ENCODE measurements around the gene FAM200A.

The FAM200A gene

DNA sequence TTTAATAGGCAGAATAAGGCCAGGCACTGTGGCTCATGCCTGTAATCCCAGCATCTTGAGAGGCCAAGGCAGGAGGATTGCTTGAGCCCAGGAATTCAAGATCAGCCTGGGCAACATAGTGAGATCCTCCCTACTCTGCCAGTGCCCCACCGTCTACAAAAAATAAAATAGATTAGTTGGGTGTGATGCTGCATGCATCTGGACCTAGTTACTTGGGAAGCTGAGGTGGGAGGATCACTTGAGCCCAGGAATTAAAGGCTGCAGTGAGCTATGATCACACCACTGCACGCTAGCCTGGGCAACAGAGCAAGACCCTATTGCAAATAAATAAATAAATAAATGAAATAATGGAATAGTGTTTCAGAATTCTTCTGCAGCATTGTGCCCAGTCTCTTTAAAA lies 16.2 kb downstream of the FAM200A start:
- ATAC-seq (ENCODE audit: low read depth), result no peak
- Histone ChIP-seq H3K4me1 (ENCODE audit: insufficient read depth, poor library complexity, severe bottlenecking) (no peaks in the 10 kb centered on the region), H3K4me3 (ENCODE audit: severe bottlenecking) (no peak overlapping the region), H3K27me3 (ENCODE audit: insufficient read depth, poor library complexity, severe bottlenecking) (no peaks in the 10 kb centered on the region), H3K36me3 (ENCODE audit: low read depth) (peaks cover 21% of the 10 kb centered on the region), H3K27ac (ENCODE audit: poor library complexity, severe bottlenecking) (no peak overlapping the region), H3K9me3 (ENCODE audit: severe bottlenecking) (peaks cover 27% of the 10 kb centered on the region)
- TF ChIP-seq, protein P1, sequence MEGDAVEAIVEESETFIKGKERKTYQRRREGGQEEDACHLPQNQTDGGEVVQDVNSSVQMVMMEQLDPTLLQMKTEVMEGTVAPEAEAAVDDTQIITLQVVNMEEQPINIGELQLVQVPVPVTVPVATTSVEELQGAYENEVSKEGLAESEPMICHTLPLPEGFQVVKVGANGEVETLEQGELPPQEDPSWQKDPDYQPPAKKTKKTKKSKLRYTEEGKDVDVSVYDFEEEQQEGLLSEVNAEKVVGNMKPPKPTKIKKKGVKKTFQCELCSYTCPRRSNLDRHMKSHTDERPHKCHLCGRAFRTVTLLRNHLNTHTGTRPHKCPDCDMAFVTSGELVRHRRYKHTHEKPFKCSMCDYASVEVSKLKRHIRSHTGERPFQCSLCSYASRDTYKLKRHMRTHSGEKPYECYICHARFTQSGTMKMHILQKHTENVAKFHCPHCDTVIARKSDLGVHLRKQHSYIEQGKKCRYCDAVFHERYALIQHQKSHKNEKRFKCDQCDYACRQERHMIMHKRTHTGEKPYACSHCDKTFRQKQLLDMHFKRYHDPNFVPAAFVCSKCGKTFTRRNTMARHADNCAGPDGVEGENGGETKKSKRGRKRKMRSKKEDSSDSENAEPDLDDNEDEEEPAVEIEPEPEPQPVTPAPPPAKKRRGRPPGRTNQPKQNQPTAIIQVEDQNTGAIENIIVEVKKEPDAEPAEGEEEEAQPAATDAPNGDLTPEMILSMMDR (IDR thresholded peaks at IDR 0.05; ENCODE audit: poor library complexity, severe bottlenecking), result no peak
- DNase-seq (ENCODE audit: low spot score), result no peak

DNA sequence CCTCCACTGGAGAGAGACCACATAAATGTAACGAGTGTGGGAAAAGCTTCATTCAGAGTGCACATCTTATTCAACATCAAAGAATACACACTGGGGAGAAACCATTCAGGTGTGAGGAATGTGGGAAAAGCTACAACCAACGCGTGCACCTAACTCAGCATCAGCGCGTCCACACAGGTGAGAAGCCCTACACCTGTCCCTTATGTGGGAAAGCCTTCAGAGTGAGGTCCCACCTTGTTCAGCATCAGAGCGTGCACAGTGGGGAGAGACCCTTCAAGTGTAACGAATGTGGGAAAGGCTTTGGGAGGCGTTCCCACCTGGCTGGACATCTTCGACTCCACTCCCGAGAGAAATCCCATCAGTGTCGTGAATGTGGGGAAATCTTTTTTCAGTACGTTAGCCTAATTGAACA lies 20.6 kb downstream of the FAM200A start:
- H3K27me3 ChIP-seq (ENCODE audit: insufficient read depth, poor library complexity, severe bottlenecking), result no peaks in the 10 kb centered on the region
- DNase-seq (ENCODE audit: low spot score) (no peak), ATAC-seq (ENCODE audit: low read depth) (no peak)
- no peaks in the 10 kb centered on the region for H3K4me1 ChIP-seq (ENCODE audit: insufficient read depth, poor library complexity, severe bottlenecking)
- H3K27ac ChIP-seq (ENCODE audit: poor library complexity, severe bottlenecking), result no peak overlapping the region
- TF ChIP-seq, protein P1 (IDR thresholded peaks at IDR 0.05; ENCODE audit: poor library complexity, severe bottlenecking), result no peak
- H3K4me3 ChIP-seq (ENCODE audit: severe bottlenecking), result no peak overlapping the region
- H3K36me3 ChIP-seq (ENCODE audit: low read depth), result peaks cover 59% of the 10 kb centered on the region
- peaks cover 25% of the 10 kb centered on the region for H3K9me3 ChIP-seq (ENCODE audit: severe bottlenecking)

DNA sequence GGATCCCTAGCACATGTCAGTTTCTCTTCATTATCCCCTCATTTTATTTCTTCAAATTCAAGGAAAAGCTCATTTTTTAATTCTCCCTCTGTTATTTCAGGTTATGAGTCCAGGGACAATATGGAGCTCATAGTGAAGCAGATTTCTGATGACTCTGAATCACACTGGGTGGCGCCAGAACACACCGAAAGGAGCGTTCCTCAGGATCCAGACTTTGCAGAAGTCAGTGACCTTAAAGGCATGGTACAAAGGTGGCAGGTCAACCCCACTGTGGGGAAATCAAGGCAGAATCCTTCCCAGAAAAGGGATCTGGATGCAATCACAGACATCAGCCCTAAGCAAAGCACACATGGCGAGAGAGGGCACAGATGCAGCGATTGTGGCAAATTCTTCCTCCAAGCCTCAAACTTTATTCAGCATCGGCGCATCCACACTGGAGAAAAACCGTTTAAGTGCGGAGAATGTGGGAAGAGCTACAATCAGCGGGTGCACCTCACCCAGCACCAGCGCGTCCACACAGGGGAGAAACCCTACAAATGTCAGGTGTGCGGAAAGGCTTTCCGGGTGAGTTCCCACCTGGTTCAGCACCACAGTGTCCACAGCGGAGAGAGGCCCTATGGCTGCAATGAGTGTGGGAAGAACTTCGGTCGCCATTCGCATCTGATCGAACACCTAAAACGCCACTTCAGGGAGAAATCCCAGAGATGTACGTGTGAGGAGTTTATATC lies 26.0 kb downstream of the FAM200A start:
- no peak for DNase-seq (ENCODE audit: low spot score)
- Histone ChIP-seq H3K4me1 (ENCODE audit: insufficient read depth, poor library complexity, severe bottlenecking) (no peaks in the 10 kb centered on the region), H3K9me3 (ENCODE audit: severe bottlenecking) (peaks cover 8% of the 10 kb centered on the region), H3K4me3 (ENCODE audit: severe bottlenecking) (no peak overlapping the region), H3K27ac (ENCODE audit: poor library complexity, severe bottlenecking) (no peak overlapping the region), H3K36me3 (ENCODE audit: low read depth) (peaks cover 72% of the 10 kb centered on the region), H3K27me3 (ENCODE audit: insufficient read depth, poor library complexity, severe bottlenecking) (no peaks in the 10 kb centered on the region)
- ATAC-seq (ENCODE audit: low read depth), result no peak
- TF ChIP-seq, protein P1 (IDR thresholded peaks at IDR 0.05; ENCODE audit: poor library complexity, severe bottlenecking), result peak; percentile 25

DNA sequence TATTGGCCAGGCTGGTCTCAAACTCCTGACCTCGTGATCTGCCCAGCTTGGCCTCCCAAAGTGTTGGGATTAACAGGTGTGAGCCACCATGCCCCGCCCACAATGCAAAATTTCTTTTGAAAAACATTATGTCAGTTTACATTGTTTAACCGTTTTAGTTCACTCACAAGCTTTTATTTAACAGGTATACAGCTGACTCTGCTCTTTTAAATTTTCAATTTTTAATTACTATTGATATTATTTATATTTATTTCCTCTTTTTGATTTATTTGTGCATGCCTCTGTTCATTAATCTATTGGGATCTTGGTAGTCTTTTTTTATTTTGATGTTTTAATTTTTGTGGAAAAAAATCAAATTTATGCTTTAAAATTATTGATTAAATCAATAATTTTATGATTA lies 30.5 kb downstream of the FAM200A start:
- H3K27me3 ChIP-seq (ENCODE audit: insufficient read depth, poor library complexity, severe bottlenecking), result no peaks in the 10 kb centered on the region
- H3K36me3 ChIP-seq (ENCODE audit: low read depth), result peaks cover 55% of the 10 kb centered on the region
- no peaks in the 10 kb centered on the region for H3K9me3 ChIP-seq (ENCODE audit: severe bottlenecking)
- ATAC-seq (ENCODE audit: low read depth), result no peak
- H3K27ac ChIP-seq (ENCODE audit: poor library complexity, severe bottlenecking), result no peak overlapping the region
- TF ChIP-seq, protein P1 (IDR thresholded peaks at IDR 0.05; ENCODE audit: poor library complexity, severe bottlenecking), result no peak
- no peak overlapping the region for H3K4me3 ChIP-seq (ENCODE audit: severe bottlenecking)
- no peak for DNase-seq (ENCODE audit: low spot score)
- no peaks in the 10 kb centered on the region for H3K4me1 ChIP-seq (ENCODE audit: insufficient read depth, poor library complexity, severe bottlenecking)

DNA sequence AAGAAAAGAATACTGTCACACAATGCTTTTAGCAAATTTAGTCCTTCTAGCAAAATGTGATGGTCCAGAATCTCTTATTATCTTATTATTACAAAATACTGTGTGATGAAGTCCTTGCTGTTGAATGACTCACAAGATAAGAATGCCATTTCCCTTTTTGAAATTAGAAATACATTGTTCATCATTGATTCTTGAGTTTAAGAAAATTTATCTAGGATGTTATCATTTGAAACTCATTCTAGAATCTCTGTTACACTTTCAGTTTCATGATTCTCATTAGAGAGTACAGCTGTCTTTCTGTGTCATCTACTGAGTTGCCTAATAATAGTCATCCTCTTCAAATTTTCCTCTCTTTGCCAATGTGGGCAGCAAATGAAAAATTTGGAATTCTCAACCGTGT lies 37.9 kb downstream of the FAM200A start:
- H3K9me3 ChIP-seq (ENCODE audit: severe bottlenecking), result no peaks in the 10 kb centered on the region
- no peak overlapping the region for H3K27ac ChIP-seq (ENCODE audit: poor library complexity, severe bottlenecking)
- ATAC-seq (ENCODE audit: low read depth) (no peak), DNase-seq (ENCODE audit: low spot score) (no peak)
- TF ChIP-seq, protein P1 (IDR thresholded peaks at IDR 0.05; ENCODE audit: poor library complexity, severe bottlenecking), result no peak
- H3K4me3 ChIP-seq (ENCODE audit: severe bottlenecking), result no peak overlapping the region
- no peaks in the 10 kb centered on the region for H3K27me3 ChIP-seq (ENCODE audit: insufficient read depth, poor library complexity, severe bottlenecking)
- peaks cover 2% of the 10 kb centered on the region for H3K4me1 ChIP-seq (ENCODE audit: insufficient read depth, poor library complexity, severe bottlenecking)
- peaks cover 56% of the 10 kb centered on the region for H3K36me3 ChIP-seq (ENCODE audit: low read depth)
